ENCODE measurements around the gene UTP3. TPM values are rescaled to one million over a fixed set of nuclear protein-coding genes. Genes with fewer than 3 reads are reported as not detected.

The UTP3 gene, protein sequence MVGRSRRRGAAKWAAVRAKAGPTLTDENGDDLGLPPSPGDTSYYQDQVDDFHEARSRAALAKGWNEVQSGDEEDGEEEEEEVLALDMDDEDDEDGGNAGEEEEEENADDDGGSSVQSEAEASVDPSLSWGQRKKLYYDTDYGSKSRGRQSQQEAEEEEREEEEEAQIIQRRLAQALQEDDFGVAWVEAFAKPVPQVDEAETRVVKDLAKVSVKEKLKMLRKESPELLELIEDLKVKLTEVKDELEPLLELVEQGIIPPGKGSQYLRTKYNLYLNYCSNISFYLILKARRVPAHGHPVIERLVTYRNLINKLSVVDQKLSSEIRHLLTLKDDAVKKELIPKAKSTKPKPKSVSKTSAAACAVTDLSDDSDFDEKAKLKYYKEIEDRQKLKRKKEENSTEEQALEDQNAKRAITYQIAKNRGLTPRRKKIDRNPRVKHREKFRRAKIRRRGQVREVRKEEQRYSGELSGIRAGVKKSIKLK
- total RNA-seq = 11.3 and 14.1 TPM in 2 replicates

DNA sequence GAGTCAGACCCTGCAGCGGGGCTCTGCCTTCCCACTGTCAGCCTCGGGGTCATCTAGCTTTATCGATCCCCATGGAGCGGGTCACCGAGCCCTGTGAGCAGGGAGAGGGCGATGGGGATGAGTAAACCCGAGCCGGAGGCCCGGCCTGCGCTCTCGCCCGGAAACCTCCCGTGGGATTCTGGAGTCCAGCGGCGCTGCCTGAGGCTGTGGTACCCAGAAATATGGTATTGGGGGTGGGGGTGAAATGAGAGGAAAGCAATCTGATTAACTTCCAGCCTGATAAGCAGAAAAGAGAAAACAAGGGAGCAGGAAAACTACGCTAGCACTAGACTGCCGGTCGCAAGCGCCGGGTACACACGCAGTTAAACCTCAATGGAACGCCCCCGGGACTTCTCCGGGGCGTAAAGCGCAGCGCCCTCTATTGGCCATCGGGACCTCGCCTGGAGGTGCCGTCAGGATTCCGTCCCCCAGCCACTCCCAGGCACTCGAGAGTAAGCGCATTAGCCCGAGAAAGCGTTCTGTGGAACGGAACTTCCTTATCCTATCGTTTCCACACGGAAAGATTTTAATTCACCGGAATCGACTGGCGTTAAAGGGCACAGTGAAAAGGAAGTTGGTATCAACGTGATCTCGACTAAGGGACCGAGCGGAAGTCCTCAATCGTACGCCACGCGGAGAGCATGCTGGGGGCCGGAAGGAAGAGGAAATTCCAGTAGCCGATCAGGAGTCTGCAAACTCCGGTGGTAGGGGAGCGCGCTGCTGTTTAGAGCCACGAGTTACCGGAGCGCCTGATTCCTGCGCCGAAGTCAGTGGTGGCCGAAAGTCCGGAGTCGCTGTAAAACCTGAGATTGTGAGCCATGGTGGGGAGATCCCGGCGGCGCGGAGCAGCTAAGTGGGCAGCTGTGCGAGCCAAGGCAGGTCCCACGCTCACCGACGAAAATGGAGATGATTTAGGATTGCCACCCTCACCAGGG lies at the start of gene UTP3:
UTP3 (plus strand) TSS at position 712 of the 974 bp plus-strand sequence; CDS start at position 858, 146 bp downstream.

DNA sequence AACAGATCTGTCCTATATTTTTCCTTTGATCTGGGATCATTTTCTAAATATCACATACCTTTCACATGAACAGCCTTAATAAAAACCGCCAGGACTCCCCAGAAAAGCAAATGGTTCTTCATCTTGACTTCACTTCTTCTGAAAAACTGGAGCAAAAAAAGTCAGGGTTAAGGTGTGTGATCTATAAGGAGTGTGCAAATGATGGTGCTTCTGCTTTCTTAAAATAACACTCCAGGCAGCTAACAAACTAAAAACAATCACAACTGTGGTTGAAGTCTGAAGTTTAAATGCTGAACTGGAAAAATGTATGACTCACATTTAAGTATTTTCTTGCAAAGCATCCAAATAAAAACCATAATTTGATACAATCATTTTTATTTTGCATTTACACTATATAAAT lies 22.0 kb upstream of the UTP3 start, which contains the start of gene JCHAIN:
JCHAIN (minus strand) TSS at position 140 of the 400 bp plus-strand sequence; CDS start at position 122, 18 bp downstream.

DNA sequence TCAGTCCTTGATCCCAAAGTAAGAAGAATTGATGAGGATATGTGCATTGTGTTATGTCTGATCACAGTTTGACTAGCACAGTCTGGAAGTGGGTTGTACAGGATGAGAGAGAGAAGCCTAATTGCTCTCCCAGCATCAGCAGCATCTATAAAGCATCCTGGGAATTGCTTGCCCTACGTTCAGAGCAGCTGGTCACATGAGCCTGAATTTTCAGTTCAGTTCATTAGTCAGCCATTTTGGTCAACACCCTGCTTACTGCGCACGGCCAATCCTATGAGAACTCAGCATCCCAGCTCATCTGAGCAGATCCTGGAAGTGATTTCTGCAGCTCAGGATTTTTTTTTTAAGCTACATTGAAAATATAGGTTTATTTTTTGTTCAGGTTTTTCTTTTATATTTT lies 33.4 kb downstream of the UTP3 start, which contains the start of gene RUFY3:
RUFY3 (plus strand) TSS at position 218 of the 400 bp plus-strand sequence. CDS start 610 bp downstream, outside the sequence.

Small RNAs within 50 kb of the gene (small RNA-seq; reads per million reads assigned to genes)
- gene RNU6-520P (not detected), gene RNU6-784P (1.9 reads per million, percentile 43 among the genes with 10 or more reads in this experiment)

Other genes starting within 250 kb of the UTP3 start
- not detected in 2 replicates for gene MUC7, start 216.3 kb upstream of the UTP3 start, total RNA-seq
- gene AMTN, start 170.0 kb upstream of the UTP3 start, total RNA-seq = not detected in 2 replicates
- not detected in 2 replicates for gene AMBN, start 96.3 kb upstream of the UTP3 start, total RNA-seq
- gene ENAM, start 59.8 kb upstream of the UTP3 start, total RNA-seq = under 0.01 TPM in 1 of 2 replicates, not detected in the other
- gene JCHAIN, start 22.0 kb upstream of the UTP3 start, total RNA-seq = 1.3 and 2.4 TPM in 2 replicates
- gene RUFY3, start 33.4 kb downstream of the UTP3 start, total RNA-seq = 61.0 and 68.5 TPM in 2 replicates
- gene GRSF1, start 151.4 kb downstream of the UTP3 start, total RNA-seq = 63.0 and 67.5 TPM in 2 replicates
- gene MOB1B, start 213.8 kb downstream of the UTP3 start, total RNA-seq = 11.9 and 13.3 TPM in 2 replicates